ENCODE results near the gene HIPK2. TPM values are rescaled to one million over a fixed set of nuclear protein-coding genes. Genes with fewer than 3 reads are reported as not detected.

HIPK2 gene
- total RNA-seq, 4 donors from 2014 or later: 16.6 to 60.2 (median 35.1) TPM

GRCh38 chr7:139540203-139540602 is 237.6 kb downstream of the HIPK2 start:
- Histone ChIP-seq H3K27ac (no peak overlapping the region), H3K27me3 (no peaks in the 10 kb centered on the region), H3K9me3 (no peaks in the 10 kb centered on the region), H3K4me1 (no peaks in the 10 kb centered on the region), H3K4me3 (no peak overlapping the region), H3K36me3 (no peaks in the 10 kb centered on the region)
- no peak for DNase-seq
- TF ChIP-seq POLR2A (IDR thresholded peaks at IDR 0.05) (no peak), CTCF (IDR thresholded peaks at IDR 0.05) (no peak)

GRCh38 chr7:139538881-139539635 is 238.7 kb downstream of the HIPK2 start:
- Histone ChIP-seq H3K27me3 (no peaks in the 10 kb centered on the region), H3K27ac (no peak overlapping the region), H3K4me1 (no peaks in the 10 kb centered on the region), H3K4me3 (no peak overlapping the region), H3K36me3 (no peaks in the 10 kb centered on the region), H3K9me3 (no peaks in the 10 kb centered on the region)
- no peak for DNase-seq
- no peak for TF ChIP-seq POLR2A (IDR thresholded peaks at IDR 0.05)
- TF ChIP-seq CTCF (IDR thresholded peaks at IDR 0.05): no peak

GRCh38 chr7:139536152-139536551 is 241.6 kb downstream of the HIPK2 start:
- no peak for TF ChIP-seq POLR2A (IDR thresholded peaks at IDR 0.05)
- TF ChIP-seq CTCF (IDR thresholded peaks at IDR 0.05): no peak
- Histone ChIP-seq H3K36me3 (no peaks in the 10 kb centered on the region), H3K27ac (no peak overlapping the region)

GRCh38 chr7:139534966-139535651 is 242.7 kb downstream of the HIPK2 start:
- Histone ChIP-seq H3K27ac (no peak overlapping the region), H3K36me3 (no peaks in the 10 kb centered on the region), H3K4me3 (no peak overlapping the region), H3K9me3 (no peaks in the 10 kb centered on the region), H3K27me3 (no peaks in the 10 kb centered on the region), H3K4me1 (no peaks in the 10 kb centered on the region)
- TF ChIP-seq POLR2A (IDR thresholded peaks at IDR 0.05) (no peak), CTCF (IDR thresholded peaks at IDR 0.05) (no peak)
- DNase-seq: no peak

More at GRCh38 chr7:139536152-139536551, 241.6 kb downstream of the HIPK2 start:
- no peak for DNase-seq
- H3K4me1 ChIP-seq: no peaks in the 10 kb centered on the region
- H3K27me3 ChIP-seq: no peaks in the 10 kb centered on the region
- no peaks in the 10 kb centered on the region for H3K9me3 ChIP-seq
- H3K4me3 ChIP-seq: no peak overlapping the region

- Histone ChIP-seq H3K36me3 (no peaks in the 10 kb centered on the region), H3K9me3 (no peaks in the 10 kb centered on the region), H3K27me3 (no peaks in the 10 kb centered on the region), H3K27ac (no peak overlapping the region), H3K4me3 (no peak overlapping the region), H3K4me1 (no peaks in the 10 kb centered on the region)
- TF ChIP-seq CTCF (IDR thresholded peaks at IDR 0.05) (no peak), POLR2A (IDR thresholded peaks at IDR 0.05) (no peak)
- no peak for DNase-seq
Observed at GRCh38 chr7:139534096-139534495, 243.7 kb downstream of the HIPK2 start.
